ENCODE results near the gene HAUS7.

HAUS7 gene

GRCh38 chrX:153476666-153477363 lies 6.4 kb upstream of the HAUS7 start:
- peak; percentile 83 for DNase-seq (ENCODE audit: low read depth)

DNA sequence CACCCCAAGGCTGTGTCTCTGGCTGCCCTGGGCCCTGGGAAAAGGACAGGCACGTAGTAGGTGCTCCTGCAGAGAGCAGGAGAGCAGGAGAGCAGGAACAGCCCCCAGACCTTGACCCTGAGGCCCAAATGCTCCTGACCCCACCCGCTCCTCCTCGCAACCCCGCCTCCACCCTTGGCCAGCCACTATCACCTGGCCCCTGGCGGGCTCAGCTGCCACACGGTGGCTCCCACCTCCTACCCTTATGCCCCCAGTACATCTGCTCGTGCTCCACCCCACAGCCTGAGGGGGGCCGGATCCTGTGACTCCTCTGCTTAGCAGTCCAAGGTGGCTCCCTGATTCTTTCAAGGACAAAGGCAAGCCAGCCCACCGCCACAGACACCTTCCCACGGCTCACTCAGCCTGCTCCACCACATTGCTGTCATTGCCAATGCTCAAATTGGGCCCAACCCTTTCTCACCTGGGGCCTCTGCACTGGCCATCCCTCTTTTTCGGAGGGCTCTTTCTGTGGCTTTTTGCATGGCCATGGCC lies 5.4 kb upstream of the HAUS7 start:
- DNase-seq (ENCODE audit: low read depth) = no peak

DNA sequence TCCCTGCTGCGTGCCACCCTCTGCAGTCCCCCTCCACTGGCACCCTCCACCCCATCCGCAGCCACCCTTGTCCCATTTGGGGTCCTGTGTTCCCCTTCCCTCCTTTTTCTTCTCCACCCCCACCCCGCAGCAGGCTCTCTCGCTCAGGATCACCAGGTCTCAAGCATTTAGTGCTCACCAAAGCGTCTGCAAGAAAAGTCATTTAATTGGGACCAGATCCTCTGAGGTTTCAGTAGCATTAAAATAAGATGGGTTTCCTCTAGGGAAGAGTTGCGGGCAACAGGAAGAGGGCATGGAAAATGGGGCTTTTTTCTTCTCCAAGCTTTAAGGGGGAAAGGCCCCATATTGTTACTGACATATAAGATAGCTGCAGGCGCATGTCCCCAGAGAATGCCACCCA lies 4.9 kb upstream of the HAUS7 start:
- no peak for DNase-seq (ENCODE audit: low read depth)

DNA sequence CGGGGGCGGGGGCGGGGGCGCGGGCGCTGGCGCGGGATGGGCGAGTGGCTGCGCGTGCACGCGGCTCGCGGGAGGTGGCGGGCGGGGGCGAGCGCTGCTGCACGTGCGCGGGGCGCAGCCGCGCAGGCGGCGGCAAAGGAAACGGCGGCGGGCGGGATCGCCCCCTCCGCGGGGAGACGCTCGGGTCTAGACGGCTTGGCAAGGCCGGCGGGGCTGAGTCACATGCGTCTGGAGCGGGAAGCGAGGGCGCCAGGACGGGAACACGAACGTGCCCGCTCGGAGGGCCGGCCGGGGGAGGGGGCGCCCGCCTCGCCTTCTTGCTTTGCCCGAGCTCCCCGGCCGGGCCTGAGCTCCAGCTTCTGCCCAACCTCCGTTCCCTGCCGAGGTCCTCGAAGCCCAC lies 4.3 kb upstream of the HAUS7 start:
- peak; percentile 74 for DNase-seq (ENCODE audit: low read depth)

DNA sequence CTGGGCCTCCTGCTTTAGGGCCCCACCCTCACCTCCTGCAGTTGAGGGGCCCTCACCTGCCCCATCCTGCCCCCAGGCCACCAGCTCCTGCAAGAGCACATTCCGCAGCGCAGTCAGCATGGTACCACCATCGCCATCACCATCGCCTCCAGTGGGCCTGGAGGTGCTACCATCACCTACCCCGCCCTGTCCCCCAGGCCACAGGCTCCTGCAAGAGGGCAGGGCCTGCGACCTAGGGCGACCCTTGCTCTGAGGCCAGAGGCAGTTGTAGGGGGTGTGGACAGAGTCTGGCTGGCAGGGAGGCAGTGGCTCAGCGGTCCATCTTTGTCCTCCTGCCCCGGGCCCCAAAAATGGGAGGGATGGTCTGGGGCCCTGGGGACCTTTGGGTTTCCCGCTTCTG lies 3.9 kb upstream of the HAUS7 start:
- no peak for DNase-seq (ENCODE audit: low read depth)

- DNase-seq (ENCODE audit: low read depth) = no peak
Measured at GRCh38 chrX:153473126-153473525, 2.8 kb upstream of the HAUS7 start.

GRCh38 chrX:153471663-153472280 lies 1.4 kb upstream of the HAUS7 start:
- DNase-seq (ENCODE audit: low read depth) = peak; percentile 78

GRCh38 chrX:153469811-153470410 lies 465 bp downstream of the HAUS7 start:
- peak; percentile 54 for DNase-seq (ENCODE audit: low read depth)

DNA sequence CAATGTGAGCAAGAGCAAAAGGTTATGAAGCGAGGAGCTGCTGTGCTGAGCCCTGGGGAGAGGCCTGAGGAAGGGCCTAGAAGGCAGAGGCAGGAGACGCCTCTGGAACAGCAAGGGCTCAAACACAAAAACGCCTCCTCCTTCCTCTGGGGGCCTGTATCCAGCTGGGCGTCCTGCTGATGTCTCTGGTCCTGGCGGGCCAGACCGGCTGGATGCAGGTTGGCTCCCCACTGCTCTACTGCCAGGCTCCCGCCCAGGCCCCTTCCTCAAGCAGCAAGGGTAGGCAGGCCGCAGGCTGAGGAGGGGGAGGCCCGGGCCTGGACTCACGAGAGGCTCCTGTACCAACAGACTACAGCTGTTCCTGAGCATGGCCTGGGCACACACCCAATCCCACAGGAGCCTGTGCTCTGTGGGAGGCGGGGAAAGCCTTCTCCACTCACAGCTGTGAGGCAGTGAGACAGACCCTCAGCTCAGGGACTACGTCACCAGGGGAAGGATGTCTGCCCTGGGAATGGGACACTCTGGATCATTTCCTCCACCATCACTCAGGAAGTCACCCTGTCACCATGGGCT lies 2.3 kb downstream of the HAUS7 start:
- no peak for DNase-seq (ENCODE audit: low read depth)

GRCh38 chrX:153465691-153466380 lies 4.5 kb downstream of the HAUS7 start:
- DNase-seq (ENCODE audit: low read depth) = no peak

DNA sequence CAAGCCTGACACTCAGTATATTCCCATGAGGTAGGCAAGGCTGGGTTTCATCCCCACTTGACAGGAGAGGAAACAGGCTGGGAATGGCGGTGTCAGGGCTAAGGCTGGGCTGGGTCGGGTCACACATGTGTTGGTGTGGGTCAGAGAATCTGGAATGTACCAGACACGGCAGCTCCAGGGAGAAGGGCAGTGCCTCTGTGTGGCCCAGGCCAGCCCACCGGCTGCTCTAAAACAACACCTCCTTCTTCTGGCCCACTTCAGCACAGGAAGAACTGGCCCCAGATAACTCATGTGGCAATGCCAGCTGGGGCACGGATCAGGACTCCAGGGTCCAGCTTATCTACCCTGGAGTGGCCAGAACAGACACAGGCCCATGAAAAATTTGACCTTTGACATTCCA lies 6.3 kb downstream of the HAUS7 start:
- no peak for DNase-seq (ENCODE audit: low read depth)

DNA sequence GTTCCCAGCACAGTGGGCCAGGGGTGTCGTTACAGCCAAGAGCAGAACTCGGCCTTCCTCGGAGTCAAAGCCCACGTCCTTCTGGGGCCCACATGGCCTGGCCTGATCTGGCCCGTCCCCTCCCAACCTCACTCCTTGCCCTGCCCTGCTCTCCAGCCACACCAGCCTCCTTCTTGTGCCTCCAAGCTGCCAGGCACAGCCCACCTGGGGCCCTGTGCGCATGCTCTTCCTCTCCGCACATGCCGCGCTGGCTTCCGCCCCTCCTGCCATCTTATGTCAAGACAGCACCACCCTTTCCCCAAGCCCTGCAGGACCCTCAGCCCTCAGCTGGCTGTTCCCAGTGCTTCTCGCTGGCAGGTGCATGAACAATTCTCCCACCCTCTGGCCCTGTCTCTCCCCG lies 6.8 kb downstream of the HAUS7 start:
- no peak for DNase-seq (ENCODE audit: low read depth)

DNA sequence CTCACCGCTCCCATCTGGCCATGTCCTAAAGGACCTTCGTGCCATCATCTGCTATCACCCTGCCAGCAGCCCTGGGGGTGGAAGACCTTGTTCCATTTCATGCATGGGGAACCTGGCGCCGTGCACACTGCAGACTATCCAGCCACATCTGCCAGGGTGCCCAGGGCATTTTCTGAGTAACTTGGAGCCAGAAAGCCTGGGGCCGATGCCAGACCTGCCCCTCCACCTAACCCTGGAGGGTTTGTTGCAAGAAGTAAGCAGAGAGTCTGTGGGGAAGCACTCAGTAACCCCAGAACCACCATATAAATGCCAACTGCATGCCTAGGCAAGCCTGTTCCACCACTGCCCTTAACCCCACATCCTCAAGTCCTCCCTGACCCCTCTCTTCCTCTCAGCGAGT lies 7.3 kb downstream of the HAUS7 start:
- no peak for DNase-seq (ENCODE audit: low read depth)

- no peak for DNase-seq (ENCODE audit: low read depth)
Measured at GRCh38 chrX:153462291-153462690, 8.1 kb downstream of the HAUS7 start.

- DNase-seq (ENCODE audit: low read depth) = peak; percentile 52
Measured at GRCh38 chrX:153460826-153461225, 9.6 kb downstream of the HAUS7 start.

DNA sequence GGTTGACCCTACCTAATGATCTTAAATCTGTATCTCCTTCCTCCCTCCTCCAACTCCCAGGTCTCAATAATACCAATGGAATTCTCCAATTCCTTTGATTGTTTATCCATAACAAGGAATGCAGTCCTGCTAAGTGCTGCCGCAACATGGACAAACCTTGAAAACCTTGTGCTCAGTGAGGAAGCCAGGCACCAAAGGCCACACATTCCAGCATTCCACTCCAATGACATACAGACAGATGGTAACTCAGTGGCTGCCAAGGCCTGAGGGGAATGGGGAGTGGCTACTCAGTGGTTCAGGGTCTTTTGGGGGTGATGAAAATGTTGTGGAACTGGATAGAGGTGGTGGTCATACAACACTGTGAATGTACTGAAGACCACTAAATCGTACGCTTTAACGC lies 10.4 kb downstream of the HAUS7 start:
- DNase-seq (ENCODE audit: low read depth) = peak; percentile 81

GRCh38 chrX:153458476-153458875 lies 11.9 kb downstream of the HAUS7 start:
- DNase-seq (ENCODE audit: low read depth) = no peak

- no peak for DNase-seq (ENCODE audit: low read depth)
Measured at GRCh38 chrX:153457827-153458466, 12.4 kb downstream of the HAUS7 start.

- no peak for DNase-seq (ENCODE audit: low read depth)
Measured at GRCh38 chrX:153457136-153457825, 13.1 kb downstream of the HAUS7 start.

GRCh38 chrX:153456704-153457103 lies 13.7 kb downstream of the HAUS7 start:
- DNase-seq (ENCODE audit: low read depth) = no peak

DNA sequence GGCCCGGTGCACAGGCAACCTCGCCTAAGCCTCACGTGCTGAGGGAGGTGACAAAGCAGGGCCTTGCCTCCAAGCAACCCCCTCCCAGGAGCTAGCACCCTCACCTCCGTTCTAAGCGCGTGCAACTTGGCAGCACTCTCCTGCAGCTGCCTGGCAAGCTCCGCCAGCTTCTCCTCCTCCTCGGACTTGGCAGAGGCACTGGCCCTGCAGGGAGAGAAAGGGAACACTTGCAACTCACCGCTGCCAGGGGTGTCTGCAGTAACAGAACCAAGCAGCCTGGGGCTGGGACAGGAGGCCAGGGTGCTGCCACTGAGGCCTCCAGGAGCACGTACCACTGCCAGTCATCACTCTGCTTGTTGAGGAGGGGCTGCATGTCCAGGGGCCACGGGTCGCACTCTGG lies 14.2 kb downstream of the HAUS7 start:
- DNase-seq (ENCODE audit: low read depth) = no peak
